Heart left ventricle (tissue), 16 donors: ENCODE results near the gene CFAP97D2. TPM values are rescaled to one million over a fixed set of nuclear protein-coding genes. Genes with fewer than 3 reads are reported as not detected.

Source experiments
- ATAC-seq, 4 donors: fragments of 200-7000 bp; cut with Tn5 transposase; one replicate each; pipeline ENCODE4 v1.9.1; 2020 to 2022; ENCODE audit warnings: moderate library complexity in 4 of 4, mild to moderate bottlenecking in 3 of 4, moderate number of reproducible peaks in 1 of 4
- DNase-seq, 5 donors: peaks; one replicate each; pipeline ENCODE4 v3.0.0-alpha.2; 2020
- H3K27ac ChIP-seq, 12 donors: fragments of 200-600 bp; sonication (generic) in 4 of 12; one replicate each; pipeline versions ENCODE4 v1.5.0 to v1.8.0; 2016 to 2022; ENCODE audit warnings: mild to moderate bottlenecking in 2 of 12
- H3K27me3 ChIP-seq, 9 donors: fragments of 200-600 bp; sonication (generic) in 2 of 9; one replicate each; pipeline versions ENCODE4 v1.5.1 to v1.8.0; 2016 to 2022; ENCODE audit warnings: mild to moderate bottlenecking in 3 of 9
- H3K36me3 ChIP-seq, 9 donors: fragments of 200-600 bp; sonication (generic) in 2 of 9; one replicate each; pipeline versions ENCODE4 v1.5.0 to v1.8.0; 2018 to 2022; ENCODE audit warnings: mild to moderate bottlenecking in 2 of 9
- H3K4me1 ChIP-seq, 12 donors: fragments of 200-600 bp; sonication (generic) in 4 of 12; one replicate each; pipeline versions ENCODE4 v1.5.0 to v1.8.0; 2016 to 2022; ENCODE audit warnings: mild to moderate bottlenecking in 3 of 12
- H3K4me3 ChIP-seq, 12 donors: fragments of 200-600 bp; sonication (generic) in 4 of 12; one replicate each; pipeline versions ENCODE4 v1.5.0 to v1.8.0; 2017 to 2022; ENCODE audit warnings: mild to moderate bottlenecking in 9 of 12, moderate library complexity in 4 of 12
- H3K9me3 ChIP-seq, 12 donors: fragments of 200-600 bp; sonication (generic) in 4 of 12; one replicate each; pipeline versions ENCODE4 v1.5.0 to v1.8.0; 2016 to 2022; ENCODE audit warnings: mild to moderate bottlenecking in 1 of 12
- CTCF ChIP-seq, 12 donors: fragments of 200-600 bp; sonication (generic) in 4 of 12; IDR thresholded peaks; one replicate each; pipeline versions ENCODE4 v1.5.0 to v1.8.0; 2018 to 2022; ENCODE audit warnings: antibody characterized with exemption in 12 of 12, mild to moderate bottlenecking in 5 of 12
- POLR2A ChIP-seq, 2 donors: fragments of 450-650 bp; IDR thresholded peaks; one replicate each; pipeline ENCODE4 v1.6.1; 2017; ENCODE audit warnings: antibody characterized with exemption in 2 of 2, mild to moderate bottlenecking in 2 of 2, moderate library complexity in 2 of 2
- WGBS, 4 donors: extraction: QIAGEN DNeasy Blood & Tissue Kit in 2 of 4; methylation state at CpG; one replicate each; pipeline versions ENCODE4 v1.1.5 to v1.1.7; 2013 to 2018; 5-methylcytosine and 5-hydroxymethylcytosine counted together
- intact Hi-C, 10 donors: fragments of 100-400 bp; cut with DNase I; formaldehyde crosslinking; loops; one replicate each; pipeline versions ENCODE4 v1.11.1 to v1.14.2; 2022
- polyA plus RNA-seq, 2 donors: library from polyadenylated mRNA; stranded (reverse); fragments of 200-250 nt; gene quantifications; one replicate each; pipeline ENCODE4 v1.2.3, GENCODE V29; 2013
- total RNA-seq, 9 donors: library from RNA; depleted of rRNA in 2 of 9; stranded (reverse); fragments of >200 nt in 2 of 9; fragmentation: NEBNext Ultra II Directional in 3 of 9; extraction: Animal tissue kit (Norgen Biotek cat#: 25700) in 3 of 9; gene quantifications; one replicate each; pipeline versions ENCODE4 v1.1.0 to v1.2.4, GENCODE V29; 2016 to 2023
- donor health status: ischemic (EF 13 %, LVEDD 7.1; RV severe dilation, severe dysfunction).
- donor health status: healthy with polysubstance abuse.
- donor health status: DM: no; HTN: yes; CAD: no.
- donor health status: DM: no; HTN: no; CAD: no.
- donor health status: ischemic (EF 25% LVEDD 6.9; RV normal size, moderate dysfunction).
- donor health status: ischemic (EF 25% LVEDD 5.7; RV mildly dilated, moderate dysfunction).
- donor health status: healthy.
- donor health status: DM: yes; HTN: yes; CAD: no.
- donor health status: ischemic (EF 35%, LVEDD 5.7; RV mildly dilated, moderate dysfunction).
- donor health status: nonischemic (EF 11% LVEDD 7.7; RV severe dilation, severe dysfunction).
- donor health status: DM: yes; HTN: yes; CAD: no.
- donor health status: PGD.
- donor health status: ischemic (EF 29% LVEDD 5.4; RV normal size, mild dysfunction).
- donor health status: nonischemic (EF 23%, LVEDD 6.1; RV moderate dilation, normal function).

CFAP97D2 gene
- total and polyA plus RNA-seq, 11 donors, result not detected

GRCh38 chr13:114264886-114265611 is 86.0 kb downstream of the CFAP97D2 start:
- DNase-seq (no peak), ATAC-seq (no peak)
- H3K9me3 ChIP-seq, result no peaks in the 10 kb centered on the region
- 91 to 94% (median 93%) methylated on average over 8 of the region's 8 CpGs for WGBS, 4 donors
- intact Hi-C loops, result no loop called here
- peaks cover 0 to 100% (median 100%) of the 10 kb centered on the region in 9 donors for H3K36me3 ChIP-seq
- peaks cover 0 to 18% (median 1%) of the 10 kb centered on the region in 12 donors for H3K4me1 ChIP-seq
- no peak overlapping the region for H3K27ac ChIP-seq
- no peak overlapping the region for H3K4me3 ChIP-seq
- no peaks in the 10 kb centered on the region for H3K27me3 ChIP-seq
- TF ChIP-seq CTCF (IDR thresholded peaks at IDR 0.05) (no peak), POLR2A (IDR thresholded peaks at IDR 0.05) (no peak)

- intact Hi-C loops, result no loop called here
- H3K4me3 ChIP-seq, result no peak overlapping the region
- TF ChIP-seq CTCF (IDR thresholded peaks at IDR 0.05) (no peak), POLR2A (IDR thresholded peaks at IDR 0.05) (no peak)
- H3K27ac ChIP-seq, result no peak overlapping the region
- H3K4me1 ChIP-seq, result peaks cover 0 to 13% (median under 1%) of the 10 kb centered on the region in 12 donors
- no peak for DNase-seq
- H3K27me3 ChIP-seq, result no peaks in the 10 kb centered on the region
- 93 to 98% (median 95%) methylated on average over 5 of the region's 5 CpGs for WGBS, 4 donors
- H3K36me3 ChIP-seq, result peaks cover 0 to 99% (median 91%) of the 10 kb centered on the region in 9 donors
- no peaks in the 10 kb centered on the region for H3K9me3 ChIP-seq
- ATAC-seq, result no peak
Measured at GRCh38 chr13:114266241-114266640, 87.2 kb downstream of the CFAP97D2 start.

- 94 to 97% (median 97%) methylated on average over 6 of the region's 6 CpGs for WGBS, 4 donors
- Histone ChIP-seq H3K4me3 (peak overlapping the region in 1 of 12 donors; percentile 0), H3K27ac (peak overlapping the region in 1 of 12 donors; percentile 11), H3K9me3 (no peaks in the 10 kb centered on the region), H3K36me3 (peaks cover 2 to 97% (median 84%) of the 10 kb centered on the region in 9 donors), H3K27me3 (no peaks in the 10 kb centered on the region), H3K4me1 (no peaks in the 10 kb centered on the region)
- DNase-seq, result no peak
- no peak for ATAC-seq
- intact Hi-C loops, result no loop called here
- no peak for TF ChIP-seq CTCF (IDR thresholded peaks at IDR 0.05)
- no peak for TF ChIP-seq POLR2A (IDR thresholded peaks at IDR 0.05)
Measured at GRCh38 chr13:114268344-114269280, 89.6 kb downstream of the CFAP97D2 start.

GRCh38 chr13:114269281-114269770 is 90.3 kb downstream of the CFAP97D2 start:
- no peak for TF ChIP-seq POLR2A (IDR thresholded peaks at IDR 0.05)
- no peak for TF ChIP-seq CTCF (IDR thresholded peaks at IDR 0.05)
- no peaks in the 10 kb centered on the region for H3K9me3 ChIP-seq
- H3K4me1 ChIP-seq, result no peaks in the 10 kb centered on the region
- ATAC-seq (no peak), DNase-seq (no peak)
- no peak overlapping the region for H3K4me3 ChIP-seq
- no peak overlapping the region for H3K27ac ChIP-seq
- no peaks in the 10 kb centered on the region for H3K27me3 ChIP-seq
- 90 to 94% (median 91%) methylated on average over 4 of the region's 4 CpGs for WGBS, 4 donors
- intact Hi-C loops, result no loop called here
- peaks cover 2 to 97% (median 84%) of the 10 kb centered on the region in 9 donors for H3K36me3 ChIP-seq
